A673 (cell line): Measurements from ENCODE around the gene SH2D2A. TPM values are rescaled to one million over a fixed set of nuclear protein-coding genes. Genes with fewer than 3 reads are reported as not detected.

Experiments
- BruUV-seq: library from RNA; stranded (reverse); fragments of 400-500 nt; replicated peaks from 2 replicates; lab custom pipeline; 2021; lab: Mats Ljungman, UMichigan
- CTCF ChIA-PET: fragments of 300-600 bp; sonication (Branson Sonifier 250); formaldehyde crosslinking; loops from one replicate; lab custom pipeline; 2022; ENCODE audit warnings: antibody characterized with exemption; lab: Charles Lee
- POLR2A ChIA-PET: fragments of 300-600 bp; sonication (Branson Sonifier 250); formaldehyde crosslinking; loops from one replicate; lab custom pipeline; 2022; ENCODE audit warnings: antibody characterized with exemption; ENCODE audit not compliant: low non-redundant PET; lab: Charles Lee
- DNase-seq: peaks from one replicate; pipeline ENCODE4 v3.0.0-alpha.2; 2015; ENCODE audit warnings: low spot score
- H3K27ac ChIP-seq: fragments of 200-600 bp; sonication (generic); 2 replicates; pipeline ENCODE4 v1.5.1; 2016; ENCODE audit warnings: mixed run types, low read depth, mild to moderate bottlenecking, mixed read lengths, antibody characterized with exemption, low read length; ENCODE audit not compliant: poor library complexity, severe bottlenecking
- H3K27me3 ChIP-seq: fragments of 200-600 bp; sonication (generic); replicated peaks from 2 replicates; pipeline ENCODE4 v1.6.1; 2017; ENCODE audit warnings: mixed run types, low read depth, mild to moderate bottlenecking, mixed read lengths, antibody characterized with exemption, low read length; ENCODE audit not compliant: insufficient read depth, poor library complexity
- H3K36me3 ChIP-seq: fragments of 200-600 bp; sonication (generic); 2 replicates; pipeline ENCODE4 v1.6.1; 2016; ENCODE audit warnings: mixed run types, mild to moderate bottlenecking, mixed read lengths, antibody characterized with exemption, low read length; ENCODE audit not compliant: insufficient read depth, poor library complexity, severe bottlenecking
- H3K4me1 ChIP-seq: fragments of 200-600 bp; sonication (generic); 2 replicates; pipeline ENCODE4 v1.6.1; 2017; ENCODE audit warnings: mixed run types, mild to moderate bottlenecking, mixed read lengths, antibody characterized with exemption, low read length; ENCODE audit not compliant: insufficient read depth, poor library complexity, severe bottlenecking
- H3K4me3 ChIP-seq: fragments of 200-600 bp; sonication (generic); 2 replicates; pipeline ENCODE4 v1.5.1; 2016; ENCODE audit warnings: low read depth, mixed run types, mild to moderate bottlenecking, mixed read lengths, low read length; ENCODE audit not compliant: poor library complexity, severe bottlenecking
- H3K9me3 ChIP-seq: fragments of 200-600 bp; sonication (generic); 2 replicates; pipeline ENCODE4 v1.6.1; 2016; ENCODE audit warnings: mixed run types, low read depth, mild to moderate bottlenecking, mixed read lengths, antibody characterized with exemption, low read length; ENCODE audit not compliant: poor library complexity, severe bottlenecking
- CTCF ChIP-seq: fragments of 300-800, 200-600 bp; sonication (generic); conservative IDR thresholded peaks from 2 replicates; pipeline ENCODE4 v1.5.1; 2017; ENCODE audit warnings: low read depth, mild to moderate bottlenecking, antibody characterized with exemption, low read length, moderate library complexity, mixed read lengths
- EZH2 ChIP-seq: fragments of 200-600 bp; sonication (generic); IDR thresholded peaks from 2 replicates; pipeline ENCODE4 v1.6.1; 2017; ENCODE audit warnings: borderline replicate concordance, low read depth, mild to moderate bottlenecking, mixed read lengths, antibody characterized with exemption, low read length; ENCODE audit not compliant: poor library complexity, severe bottlenecking
- intact Hi-C: fragments of 100-400 bp; cut with micrococcal nuclease; formaldehyde crosslinking; loops from one replicate; pipeline ENCODE4 v1.10.0; 2022; ENCODE audit not compliant: unreplicated experiment
- total RNA-seq: library from RNA; stranded (reverse); gene quantifications from 2 replicates; pipeline ENCODE4 v1.2.3, GENCODE V29; 2021

The SH2D2A gene
- total RNA-seq, 1 experiment from 2014 or later = 3.5 TPM

- Histone ChIP-seq H3K27ac (no peak overlapping the region), H3K4me1 (peaks cover 16% of the 10 kb centered on the region), H3K9me3 (no peaks in the 10 kb centered on the region), H3K27me3 (peaks cover 8% of the 10 kb centered on the region), H3K4me3 (no peak overlapping the region), H3K36me3 (no peaks in the 10 kb centered on the region)
- ChIA-PET POLR2A (no interaction called here), CTCF (no interaction called here)
- no TSS peak for BruUV-seq
- no peak for TF ChIP-seq EZH2
- TF ChIP-seq CTCF = no peak
- DNase-seq = no peak
- intact Hi-C loops = no loop called here
Measured at GRCh38 chr1:156864796-156865195, 48.1 kb upstream of the SH2D2A start.

GRCh38 chr1:156863631-156864030 is 47.0 kb upstream of the SH2D2A start:
- Histone ChIP-seq H3K27ac (no peak overlapping the region), H3K36me3 (no peaks in the 10 kb centered on the region), H3K27me3 (peaks cover 18% of the 10 kb centered on the region), H3K9me3 (no peaks in the 10 kb centered on the region), H3K4me1 (peaks cover 20% of the 10 kb centered on the region), H3K4me3 (no peak overlapping the region)
- intact Hi-C loops = no loop called here
- BruUV-seq = no TSS peak
- ChIA-PET POLR2A (no interaction called here), CTCF (interaction anchor here (0.6 kb wide), 1 partner anchor 317 kb away, joined by 4 read pairs; no protein-coding TSS in a partner anchor)
- no peak for DNase-seq
- TF ChIP-seq EZH2 (no peak), CTCF (no peak)

- H3K27me3 ChIP-seq = peaks cover 23% of the 10 kb centered on the region
- ChIA-PET POLR2A (no interaction called here), CTCF (interaction anchor here (0.6 to 1.5 kb wide), 3 partner anchors 24 to 318 kb away, joined by 3 to 8 read pairs (median 4); no protein-coding TSS in a partner anchor)
- no TSS peak for BruUV-seq
- no peak overlapping the region for H3K27ac ChIP-seq
- TF ChIP-seq EZH2 (no peak), CTCF (no peak)
- intact Hi-C loops = no loop called here
- no peak for DNase-seq
- no peak overlapping the region for H3K4me3 ChIP-seq
- H3K4me1 ChIP-seq = peaks cover 15% of the 10 kb centered on the region
- no peaks in the 10 kb centered on the region for H3K9me3 ChIP-seq
- H3K36me3 ChIP-seq = no peaks in the 10 kb centered on the region
Measured at GRCh38 chr1:156862997-156863599, 46.5 kb upstream of the SH2D2A start.
